H9 (cell line): ENCODE measurements around the gene ZCCHC7. TPM values are rescaled to one million over a fixed set of nuclear protein-coding genes. Genes with fewer than 3 reads are reported as not detected.

Experiments
- DNase-seq: peaks from one replicate; pipeline ENCODE4 v3.0.0-alpha.2; 2017
- H2AFZ ChIP-seq: one replicate; pipeline ENCODE4 v1.6.1; 2013; ENCODE audit warnings: mild to moderate bottlenecking, low read length, control low read depth, moderate library complexity
- H2AK5ac ChIP-seq: 2 replicates; pipeline ENCODE4 v1.6.1; 2013; ENCODE audit warnings: low read length, control low read depth, mixed read lengths; ENCODE audit not compliant: insufficient read length
- H2BK120ac ChIP-seq: one replicate; pipeline ENCODE4 v1.6.1; 2013; ENCODE audit warnings: low read depth, mild to moderate bottlenecking, low read length, control low read depth, inconsistent platforms; ENCODE audit not compliant: poor library complexity, severe bottlenecking
- H2BK12ac ChIP-seq: 2 replicates; pipeline ENCODE4 v1.6.1; 2013; ENCODE audit warnings: low read length, control low read depth, mixed read lengths, low read depth; ENCODE audit not compliant: insufficient read length
- H2BK15ac ChIP-seq: 2 replicates; pipeline ENCODE4 v1.6.1; 2013; ENCODE audit warnings: low read depth, low read length, control low read depth
- H2BK20ac ChIP-seq: one replicate; pipeline ENCODE4 v1.6.1; 2013; ENCODE audit warnings: low read depth, mild to moderate bottlenecking, low read length, control low read depth, inconsistent platforms; ENCODE audit not compliant: poor library complexity, severe bottlenecking
- H2BK5ac ChIP-seq: 2 replicates; pipeline ENCODE4 v1.6.1; 2013; ENCODE audit warnings: low read length, control low read depth, mixed read lengths; ENCODE audit not compliant: insufficient read length
- H3K14ac ChIP-seq: 2 replicates; pipeline ENCODE4 v1.6.1; 2013; ENCODE audit warnings: low read length, control low read depth; ENCODE audit not compliant: insufficient read depth
- H3K18ac ChIP-seq: 2 replicates; pipeline ENCODE4 v1.6.1; 2013; ENCODE audit warnings: low read depth, mild to moderate bottlenecking, mixed read lengths, low read length, control low read depth; ENCODE audit not compliant: insufficient read length
- H3K23ac ChIP-seq: 2 replicates; pipeline ENCODE4 v1.6.1; 2013; ENCODE audit warnings: low read length, control low read depth, mixed read lengths, low read depth; ENCODE audit not compliant: insufficient read length
- H3K23me2 ChIP-seq: 2 replicates; pipeline ENCODE4 v1.6.1; 2013; ENCODE audit warnings: low read depth, mild to moderate bottlenecking, mixed read lengths, low read length, control low read depth; ENCODE audit not compliant: insufficient read length, poor library complexity, severe bottlenecking
- H3K27ac ChIP-seq: 2 replicates; pipeline ENCODE4 v1.5.1; 2013; ENCODE audit warnings: low read length, control low read depth, mixed read lengths, low read depth; ENCODE audit not compliant: insufficient read length
- H3K27me3 ChIP-seq: 2 replicates; pipeline ENCODE4 v1.6.1; 2013; ENCODE audit warnings: low read length, control low read depth, inconsistent platforms; ENCODE audit not compliant: insufficient read depth
- H3K4ac ChIP-seq: 2 replicates; pipeline ENCODE4 v1.6.1; 2013; ENCODE audit warnings: low read depth, mild to moderate bottlenecking, control low read depth, inconsistent platforms, low read length, moderate library complexity
- H3K4me1 ChIP-seq: 2 replicates; pipeline ENCODE4 v1.6.1; 2013; ENCODE audit warnings: low read length, control low read depth, inconsistent platforms; ENCODE audit not compliant: insufficient read depth
- H3K4me2 ChIP-seq: 2 replicates; pipeline ENCODE4 v1.6.1; 2013; ENCODE audit warnings: low read length, control low read depth, mixed read lengths; ENCODE audit not compliant: insufficient read length, insufficient read depth
- H3K56ac ChIP-seq: 2 replicates; pipeline ENCODE4 v1.6.1; 2013; ENCODE audit warnings: low read depth, mild to moderate bottlenecking, mixed read lengths, low read length, control low read depth; ENCODE audit not compliant: insufficient read length
- H3K79me1 ChIP-seq: 2 replicates; pipeline ENCODE4 v1.6.1; 2013; ENCODE audit warnings: low read depth, mild to moderate bottlenecking, moderate library complexity, low read length, control low read depth, inconsistent platforms; ENCODE audit not compliant: insufficient read depth, poor library complexity, severe bottlenecking
- H3K79me2 ChIP-seq: 2 replicates; pipeline ENCODE4 v1.6.1; 2013; ENCODE audit warnings: low read length, control low read depth, inconsistent platforms; ENCODE audit not compliant: insufficient read depth
- H3K9ac ChIP-seq: 2 replicates; pipeline ENCODE4 v1.6.1; 2013; ENCODE audit warnings: low read length, control low read depth, mixed read lengths; ENCODE audit not compliant: insufficient read length; ENCODE audit errors: extremely low read depth
- H3K9me3 ChIP-seq: one replicate; pipeline ENCODE4 v1.6.1; 2013; ENCODE audit warnings: low read depth, low read length, inconsistent platforms; ENCODE audit not compliant: control insufficient read depth
- H3T11ph ChIP-seq: one replicate; pipeline ENCODE4 v1.6.1; 2013; ENCODE audit warnings: mild to moderate bottlenecking, low read length, control low read depth, inconsistent platforms
- H4K20me1 ChIP-seq: one replicate; pipeline ENCODE4 v1.6.1; 2013; ENCODE audit not compliant: control insufficient read depth, insufficient read length, insufficient read depth
- H4K5ac ChIP-seq: 2 replicates; pipeline ENCODE4 v1.6.1; 2013; ENCODE audit warnings: low read depth, mild to moderate bottlenecking, mixed read lengths, low read length, control low read depth; ENCODE audit not compliant: insufficient read length
- H4K8ac ChIP-seq: replicated peaks from 2 replicates; pipeline ENCODE4 v1.6.1; 2013; ENCODE audit warnings: low read length, control low read depth, mixed read lengths, low read depth; ENCODE audit not compliant: insufficient read length
- H4K91ac ChIP-seq: 2 replicates; pipeline ENCODE4 v1.6.1; 2013; ENCODE audit warnings: low read depth, mild to moderate bottlenecking, moderate library complexity, mixed read lengths, low read length, control low read depth; ENCODE audit not compliant: insufficient read length
- H3K27ac Mint-ChIP-seq, 3 experiments: 2 replicates in 2 of 3; 3 replicates in 1 of 3; pipeline ENCODE4 v1.8.0; 2020 to 2021; ENCODE audit warnings: mixed read lengths in 3 of 3, mild to moderate bottlenecking in 1 of 3, moderate library complexity in 1 of 3
- H3K27me3 Mint-ChIP-seq: 2 replicates; pipeline ENCODE4 v1.8.0; 2021; ENCODE audit warnings: low read depth, mild to moderate bottlenecking, moderate library complexity, mixed read lengths
- H3K36me3 Mint-ChIP-seq, 3 experiments: 2 replicates in 2 of 3; 3 replicates in 1 of 3; pipeline ENCODE4 v1.8.0; 2020 to 2021; ENCODE audit warnings: low read depth in 3 of 3, mixed read lengths in 3 of 3; ENCODE audit not compliant: insufficient read depth in 1 of 3
- H3K4me1 Mint-ChIP-seq, 2 experiments: 2 replicates each; pipeline ENCODE4 v1.8.0; 2020; ENCODE audit warnings: mixed read lengths in 2 of 2
- H3K4me3 Mint-ChIP-seq, 2 experiments: 2 replicates in 1 of 2; 3 replicates in 1 of 2; pipeline ENCODE4 v1.8.0; 2020 to 2021; ENCODE audit warnings: mild to moderate bottlenecking in 2 of 2, mixed read lengths in 2 of 2, moderate library complexity in 1 of 2
- H3K9me3 Mint-ChIP-seq, 2 experiments: 2 replicates in 1 of 2; 3 replicates in 1 of 2; pipeline ENCODE4 v1.8.0; 2020; ENCODE audit warnings: mild to moderate bottlenecking in 2 of 2, mixed read lengths in 2 of 2, moderate library complexity in 1 of 2
- WGBS: extraction: QIAGEN DNeasy Blood & Tissue Kit; methylation state at CpG from one replicate; pipeline ENCODE4 v1.1.7; 2013; ENCODE audit warnings: missing lambda C conversion rate, low lambda C conversion rate, mixed read lengths; ENCODE audit not compliant: insufficient read length; ENCODE audit errors: extremely low coverage; 5-methylcytosine and 5-hydroxymethylcytosine counted together
- total RNA-seq: library from RNA; stranded (reverse); gene quantifications from 2 replicates; pipeline ENCODE4 v1.2.1, GENCODE V29; 2021
- TF ChIP-seq, protein P1 (sequence below): fragments of 200-600 bp; sonication (generic); conservative IDR thresholded peaks from 3 replicates; pipeline ENCODE4 v1.8.0; 2021; ENCODE audit warnings: antibody characterized with exemption, mild to moderate bottlenecking

Gene ZCCHC7
- total RNA-seq, 1 experiment from 2014 or later, result 20.3 TPM

DNA sequence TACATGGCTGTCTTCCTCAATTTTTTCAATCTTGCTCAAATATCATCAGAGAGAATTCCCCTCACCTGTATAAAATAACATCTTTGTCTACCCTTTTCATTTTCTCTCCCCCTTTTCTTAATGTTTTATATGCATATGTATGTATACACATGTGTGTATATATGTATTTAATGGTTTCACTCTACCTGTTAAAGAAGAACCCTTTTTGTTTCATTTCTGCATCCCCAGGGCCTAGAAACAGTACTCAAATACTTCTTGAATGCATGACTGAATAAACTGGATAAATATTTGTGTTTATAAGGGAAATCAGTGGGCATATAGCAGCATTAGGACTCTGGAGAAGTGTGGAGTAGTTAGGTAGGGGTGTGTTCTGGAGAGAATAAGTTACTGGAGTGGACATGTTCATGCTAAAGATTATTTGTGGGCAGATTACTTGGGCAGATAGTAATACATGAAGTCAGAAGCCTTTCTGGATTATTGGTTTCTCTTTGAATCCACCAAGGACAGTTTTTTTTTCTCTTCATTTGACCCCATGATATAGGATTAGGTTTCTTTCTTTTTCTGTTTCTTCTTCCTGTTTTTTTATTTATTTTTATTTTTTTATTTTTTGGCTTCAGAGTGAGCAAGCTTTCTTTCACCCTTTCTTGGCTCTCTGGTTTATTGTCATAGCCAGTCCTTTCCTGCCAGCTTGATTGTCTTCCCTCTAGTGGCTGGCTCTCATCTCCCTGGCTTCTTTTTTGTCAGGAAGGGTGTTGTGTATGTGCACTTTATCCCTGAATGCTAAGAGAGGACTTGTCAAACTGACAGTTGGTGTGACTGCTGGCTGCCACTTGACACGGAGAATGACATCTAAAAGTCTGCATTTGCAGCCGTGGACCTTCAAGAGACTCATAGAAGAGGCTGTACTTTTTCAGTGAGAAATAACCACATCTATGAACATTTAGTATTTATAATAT, 89.3 kb downstream of the ZCCHC7 start:
- no peak overlapping the region for H2BK20ac ChIP-seq
- no peak overlapping the region for H2BK15ac ChIP-seq
- no peak overlapping the region for H2BK5ac ChIP-seq
- no peak overlapping the region for H4K91ac ChIP-seq
- no peak overlapping the region for H3T11ph ChIP-seq
- no peak overlapping the region for H4K5ac ChIP-seq
- no peak overlapping the region for H3K4me2 ChIP-seq
- no peaks in the 10 kb centered on the region for H3K9me3 ChIP-seq
- no peak overlapping the region for H3K14ac ChIP-seq
- H3K79me2 ChIP-seq, result no peaks in the 10 kb centered on the region
- WGBS, result no CpG with 5 or more reads among the region's 2 CpGs
- peaks cover 8 to 22% of the 10 kb centered on the region in 2 experiments for H3K4me1 Mint-ChIP-seq
- peaks cover 4% of the 10 kb centered on the region for H3K79me1 ChIP-seq
- no peak overlapping the region for H2AK5ac ChIP-seq
- TF ChIP-seq, protein P1, sequence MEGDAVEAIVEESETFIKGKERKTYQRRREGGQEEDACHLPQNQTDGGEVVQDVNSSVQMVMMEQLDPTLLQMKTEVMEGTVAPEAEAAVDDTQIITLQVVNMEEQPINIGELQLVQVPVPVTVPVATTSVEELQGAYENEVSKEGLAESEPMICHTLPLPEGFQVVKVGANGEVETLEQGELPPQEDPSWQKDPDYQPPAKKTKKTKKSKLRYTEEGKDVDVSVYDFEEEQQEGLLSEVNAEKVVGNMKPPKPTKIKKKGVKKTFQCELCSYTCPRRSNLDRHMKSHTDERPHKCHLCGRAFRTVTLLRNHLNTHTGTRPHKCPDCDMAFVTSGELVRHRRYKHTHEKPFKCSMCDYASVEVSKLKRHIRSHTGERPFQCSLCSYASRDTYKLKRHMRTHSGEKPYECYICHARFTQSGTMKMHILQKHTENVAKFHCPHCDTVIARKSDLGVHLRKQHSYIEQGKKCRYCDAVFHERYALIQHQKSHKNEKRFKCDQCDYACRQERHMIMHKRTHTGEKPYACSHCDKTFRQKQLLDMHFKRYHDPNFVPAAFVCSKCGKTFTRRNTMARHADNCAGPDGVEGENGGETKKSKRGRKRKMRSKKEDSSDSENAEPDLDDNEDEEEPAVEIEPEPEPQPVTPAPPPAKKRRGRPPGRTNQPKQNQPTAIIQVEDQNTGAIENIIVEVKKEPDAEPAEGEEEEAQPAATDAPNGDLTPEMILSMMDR, result peak; percentile 52; the same call in 2 of the 3 replicates
- no peaks in the 10 kb centered on the region for H3K23me2 ChIP-seq
- H3K27ac ChIP-seq, result no peak overlapping the region
- H3K56ac ChIP-seq, result no peak overlapping the region
- H3K4ac ChIP-seq, result no peak overlapping the region
- H3K4me3 Mint-ChIP-seq, result no peak overlapping the region
- no peak overlapping the region for H2BK12ac ChIP-seq
- H3K9ac ChIP-seq, result no peak overlapping the region
- no peak overlapping the region for H2BK120ac ChIP-seq
- H3K27ac Mint-ChIP-seq, result peak overlapping the region in 1 of 3 experiments; percentile 66; a peak in 1 of 7 replicates
- no peaks in the 10 kb centered on the region for H3K27me3 Mint-ChIP-seq
- H3K18ac ChIP-seq, result no peak overlapping the region
- no peak overlapping the region for H4K8ac ChIP-seq
- no peak overlapping the region for H3K23ac ChIP-seq
- H3K27me3 ChIP-seq, result no peaks in the 10 kb centered on the region
- no peaks in the 10 kb centered on the region; the same call in 1 of the 2 replicates for H3K4me1 ChIP-seq
- H2AFZ ChIP-seq, result no peak overlapping the region
- no peaks in the 10 kb centered on the region for H4K20me1 ChIP-seq
- DNase-seq, result no peak
- peaks cover 0 to 2% (median 2%) of the 10 kb centered on the region in 3 experiments; a peak in 4 of 7 replicates for H3K36me3 Mint-ChIP-seq
- no peaks in the 10 kb centered on the region for H3K9me3 Mint-ChIP-seq
